Upper lobe of right lung (tissue), 1 donor: ENCODE data around the gene TRAFD1. TPM values are rescaled to one million over a fixed set of nuclear protein-coding genes. Genes with fewer than 3 reads are reported as not detected.

ENCODE experiments used
- ATAC-seq: fragments of 200-7000 bp; cut with Tn5 transposase; one replicate; pipeline ENCODE4 v1.9.1; 2020; ENCODE audit warnings: mild to moderate bottlenecking, moderate library complexity
- DNase-seq: peaks from one replicate; pipeline ENCODE4 v3.0.0-alpha.2; 2020
- H3K27ac ChIP-seq: fragments of 200-600 bp; one replicate; pipeline ENCODE4 v1.8.0; 2022
- H3K27me3 ChIP-seq: fragments of 200-600 bp; one replicate; pipeline ENCODE4 v1.8.0; 2022; ENCODE audit warnings: mild to moderate bottlenecking
- H3K36me3 ChIP-seq: fragments of 200-600 bp; one replicate; pipeline ENCODE4 v1.8.0; 2022
- H3K4me1 ChIP-seq: fragments of 200-600 bp; one replicate; pipeline ENCODE4 v1.8.0; 2022
- H3K4me3 ChIP-seq: fragments of 200-600 bp; one replicate; pipeline ENCODE4 v1.8.0; 2022; ENCODE audit warnings: mild to moderate bottlenecking
- H3K9me3 ChIP-seq: fragments of 200-600 bp; one replicate; pipeline ENCODE4 v1.8.0; 2022
- CTCF ChIP-seq: fragments of 200-600 bp; IDR thresholded peaks from one replicate; pipeline ENCODE4 v1.8.0; 2022; ENCODE audit warnings: antibody characterized with exemption
- intact Hi-C: fragments of 100-400 bp; cut with DNase I; formaldehyde crosslinking; loops from one replicate; pipeline ENCODE4 v1.11.0; 2022
- total RNA-seq: library from RNA; stranded (reverse); fragmentation: NEBNext Ultra II Directional; extraction: Animal tissue kit (Norgen Biotek cat#: 25700); gene quantifications from one replicate; pipeline ENCODE4 v1.2.1, GENCODE V29; 2021
- donor health status: DM: no; HTN: yes; CAD: no; lungs with severe emphysema.

Gene TRAFD1
- total RNA-seq, 1 donor from 2014 or later = 35.3 TPM

DNA sequence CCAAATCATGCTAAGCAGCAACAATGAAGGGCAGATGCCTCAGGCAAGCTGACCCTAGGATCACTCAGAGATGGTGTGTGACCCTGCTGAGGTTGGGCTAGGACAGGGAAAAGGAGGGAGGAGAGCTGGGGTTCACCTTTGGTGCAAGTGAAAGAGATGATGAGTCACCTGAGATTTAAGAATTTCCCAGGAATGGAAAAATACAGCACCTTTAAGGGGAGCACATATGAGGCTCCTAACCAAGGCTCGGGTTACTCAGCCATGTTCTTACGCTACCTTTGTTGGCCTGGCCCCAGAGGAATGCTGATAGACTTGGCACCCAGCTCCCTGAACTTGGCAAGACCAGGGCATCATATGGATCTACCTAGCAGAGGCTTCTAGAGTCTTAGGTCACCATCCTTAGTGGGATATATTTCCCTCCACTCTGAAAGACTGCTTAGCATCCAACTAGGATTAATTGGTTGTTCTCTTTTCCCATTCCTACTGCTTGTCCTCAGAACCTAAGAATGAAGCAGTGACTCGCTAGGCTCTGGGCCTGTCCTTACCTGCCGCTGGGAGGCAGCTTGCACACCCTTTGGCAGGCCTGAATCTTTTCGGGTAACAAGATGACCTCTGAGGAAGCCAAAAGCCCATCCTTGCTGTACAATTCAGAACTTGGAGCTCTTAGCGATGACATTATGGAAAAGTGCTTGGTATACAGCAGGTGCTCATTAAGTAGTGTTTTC lies 12.8 kb upstream of the TRAFD1 start:
- TF ChIP-seq CTCF = no peak
- H3K27me3 ChIP-seq = no peaks in the 10 kb centered on the region
- no peaks in the 10 kb centered on the region for H3K9me3 ChIP-seq
- ATAC-seq (peak; percentile 3), DNase-seq (no peak)
- intact Hi-C loops = no loop called here
- no peak overlapping the region for H3K4me3 ChIP-seq
- H3K4me1 ChIP-seq = peaks cover 23% of the 10 kb centered on the region
- no peak overlapping the region for H3K27ac ChIP-seq
- no peaks in the 10 kb centered on the region for H3K36me3 ChIP-seq

DNA sequence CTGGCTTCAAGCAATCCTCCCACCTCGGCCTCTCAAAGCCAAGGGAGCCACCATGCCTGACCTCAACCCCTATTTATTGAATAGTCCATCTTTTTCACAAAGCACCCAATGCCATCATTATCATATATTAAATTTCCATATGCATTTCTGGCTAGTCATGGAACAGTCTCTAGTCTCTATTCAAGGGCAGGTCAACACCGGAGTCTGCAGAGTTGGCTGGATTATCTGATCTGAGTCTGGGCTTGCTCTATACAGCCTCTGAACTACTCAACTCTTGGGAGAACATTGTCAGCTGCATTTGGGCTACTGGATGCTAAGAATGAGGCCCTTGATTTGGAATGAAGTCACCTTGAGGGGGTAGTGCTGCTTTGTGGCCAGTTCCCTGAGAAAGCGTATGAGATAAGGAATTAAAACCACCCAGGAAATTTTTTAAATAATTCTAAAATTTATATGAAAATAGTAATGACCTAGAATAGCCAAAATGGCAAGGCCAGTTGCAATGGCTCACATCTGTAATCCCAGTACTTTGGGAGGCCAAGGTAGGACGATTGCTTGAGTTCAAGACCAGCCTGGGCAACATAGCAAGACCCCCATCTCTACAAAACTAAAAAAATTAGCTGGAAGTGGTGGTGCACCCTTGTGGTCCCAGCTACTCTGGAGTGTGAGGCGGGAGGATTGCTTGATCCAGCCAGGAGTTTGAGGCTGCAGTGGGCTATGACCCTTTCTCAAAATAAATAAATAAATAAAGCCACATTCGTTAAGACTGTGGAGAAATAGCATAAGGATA lies 9.9 kb upstream of the TRAFD1 start:
- TF ChIP-seq CTCF = no peak
- ATAC-seq (no peak), DNase-seq (no peak)
- H3K36me3 ChIP-seq = no peaks in the 10 kb centered on the region
- H3K9me3 ChIP-seq = no peaks in the 10 kb centered on the region
- H3K27ac ChIP-seq = peak overlapping the region; percentile 69
- intact Hi-C loops = no loop called here
- no peaks in the 10 kb centered on the region for H3K27me3 ChIP-seq
- H3K4me3 ChIP-seq = no peak overlapping the region
- H3K4me1 ChIP-seq = peaks cover 14% of the 10 kb centered on the region

DNA sequence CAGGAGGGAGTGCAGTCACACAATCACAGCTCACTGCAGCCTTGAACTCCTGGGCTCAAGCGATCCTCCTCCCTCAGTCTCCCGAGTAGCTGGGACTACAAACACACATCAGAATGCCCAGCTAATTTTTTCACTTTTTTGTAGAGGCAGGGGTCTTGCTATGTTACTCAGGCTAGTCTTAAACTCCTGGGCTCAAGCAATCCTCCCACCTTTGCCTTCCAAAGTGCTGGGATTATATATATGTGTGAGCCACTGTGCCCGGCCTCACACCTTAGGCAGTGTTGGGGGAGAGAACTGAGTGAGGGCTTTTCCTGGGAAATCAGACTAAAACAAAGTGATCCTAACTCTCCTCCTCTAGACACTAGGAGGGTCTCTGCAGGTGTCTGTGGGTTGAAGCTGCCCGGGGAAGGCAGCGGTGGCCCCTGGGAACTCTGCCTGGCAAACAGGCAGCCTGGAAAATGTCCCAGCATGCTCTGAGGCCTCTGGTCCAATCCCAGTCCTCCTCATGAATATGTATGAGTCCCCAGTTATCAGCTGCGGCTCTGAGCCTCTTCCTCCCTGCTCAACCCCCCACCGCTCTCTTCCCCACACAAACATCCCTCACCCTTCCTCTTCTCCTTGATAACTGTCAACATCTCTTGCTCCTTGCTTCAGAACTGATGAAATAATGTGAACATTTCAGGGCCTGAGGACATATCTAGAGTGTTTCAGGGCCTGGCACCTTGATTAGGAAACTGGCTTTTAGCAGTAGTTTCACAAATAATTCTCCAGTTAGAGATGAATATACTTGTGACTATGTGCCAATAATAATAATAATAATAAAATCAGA lies 8.9 kb upstream of the TRAFD1 start:
- H3K9me3 ChIP-seq = no peaks in the 10 kb centered on the region
- H3K4me3 ChIP-seq = no peak overlapping the region
- TF ChIP-seq CTCF = no peak
- peak; percentile 75 for DNase-seq
- peaks cover 14% of the 10 kb centered on the region for H3K4me1 ChIP-seq
- no peaks in the 10 kb centered on the region for H3K36me3 ChIP-seq
- intact Hi-C loops = no loop called here
- peak; percentile 95 for ATAC-seq
- H3K27ac ChIP-seq = peak overlapping the region; percentile 69
- H3K27me3 ChIP-seq = no peaks in the 10 kb centered on the region

DNA sequence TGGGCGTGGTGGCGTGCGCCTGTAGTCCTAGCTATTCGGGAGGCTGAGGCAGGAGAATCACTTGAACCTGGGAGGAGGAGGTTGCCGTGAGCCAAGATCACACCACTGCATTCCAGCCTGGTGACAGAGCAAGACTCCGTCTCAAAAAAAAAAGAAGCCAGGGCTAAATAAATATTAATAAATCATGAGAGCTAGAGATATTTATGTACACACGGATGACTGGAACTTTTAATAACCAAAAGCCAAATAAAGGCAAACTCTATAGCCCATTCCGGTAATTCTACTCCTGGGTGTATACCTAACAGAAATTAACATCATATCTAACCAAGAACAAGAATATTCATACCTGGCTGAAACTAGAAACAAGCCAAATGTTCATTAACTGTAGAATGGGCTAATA lies 7.7 kb upstream of the TRAFD1 start:
- ATAC-seq (no peak), DNase-seq (no peak)
- Histone ChIP-seq H3K4me1 (peaks cover 23% of the 10 kb centered on the region), H3K27ac (peak overlapping the region; percentile 69), H3K36me3 (no peaks in the 10 kb centered on the region), H3K9me3 (no peaks in the 10 kb centered on the region), H3K4me3 (no peak overlapping the region), H3K27me3 (no peaks in the 10 kb centered on the region)
- no peak for TF ChIP-seq CTCF
- intact Hi-C loops = no loop called here

GRCh38 chr12:112121780-112122565 lies 3.4 kb upstream of the TRAFD1 start:
- intact Hi-C loops = no loop called here
- DNase-seq = peak; percentile 82
- TF ChIP-seq CTCF = no peak
- Histone ChIP-seq H3K36me3 (no peaks in the 10 kb centered on the region), H3K4me1 (peaks cover 27% of the 10 kb centered on the region), H3K27ac (peak overlapping the region; percentile 47), H3K9me3 (no peaks in the 10 kb centered on the region), H3K4me3 (no peak overlapping the region), H3K27me3 (no peaks in the 10 kb centered on the region)
- peak; percentile 22 for ATAC-seq
